Measurements from ENCODE around the gene NR2F1-AS1. TPM values are rescaled to one million over a fixed set of nuclear protein-coding genes. Genes with fewer than 3 reads are reported as not detected.

The NR2F1-AS1 gene
- total and polyA plus RNA-seq, 2 donors (not counting 3 experiments of a cell fraction or from before 2014, with no cell fraction given): 4.2 to 13.8 TPM

- H3K27ac ChIP-seq (ENCODE audit: insufficient read depth, low read depth, low read length): no peak overlapping the region
- no peaks in the 10 kb centered on the region for H3K4me1 ChIP-seq (ENCODE audit: control insufficient read depth, extremely low read depth, insufficient read depth, low read length)
- TF ChIP-seq FOS (IDR thresholded peaks at IDR 0.05; ENCODE audit: borderline replicate concordance, insufficient read depth, low read length) (no peak), EZH2 (IDR thresholded peaks at IDR 0.05; ENCODE audit: borderline replicate concordance, low read depth, low read length, severe bottlenecking) (no peak), MAX (IDR thresholded peaks at IDR 0.05; ENCODE audit: insufficient read depth, insufficient read length) (no peak), CTCF (IDR thresholded peaks at IDR 0.05; ENCODE audit: extremely low read depth in 1 of 2, insufficient read depth in 1 of 2, low read depth in 1 of 2, low read length in 2 of 2) (no peak), MYC (IDR thresholded peaks at IDR 0.05; ENCODE audit: low read depth, low read length) (no peak), JUN (IDR thresholded peaks at IDR 0.05; ENCODE audit: borderline replicate concordance, insufficient read depth, insufficient read length, low read depth) (no peak)
- H3K36me3 ChIP-seq (ENCODE audit: control insufficient read depth in 2 of 2, extremely low read depth in 1 of 2, insufficient read depth in 2 of 2, low read length in 2 of 2): no peaks in the 10 kb centered on the region
- H4K20me1 ChIP-seq (replicated peaks; ENCODE audit: control insufficient read depth, extremely low read depth, insufficient read depth, low read length): no peaks in the 10 kb centered on the region
- dilution Hi-C loops (cut with MboI; ENCODE audit: extremely low pct_ligation_motif_present, low sequenced_read_pairs): no loop called here
- no peaks in the 10 kb centered on the region for H3K9me3 ChIP-seq (replicated peaks; ENCODE audit: control insufficient read depth, insufficient read depth, low read length)
- H3K9me1 ChIP-seq (replicated peaks; ENCODE audit: control insufficient read depth, extremely low read depth, insufficient read depth, low read length): no peaks in the 10 kb centered on the region
- H2AFZ ChIP-seq (ENCODE audit: low read depth, low read length): no peak overlapping the region
- FAIRE-seq (no peak), DNase-seq (ENCODE audit: low read depth, low spot score) (no peak)
- ChIA-PET CTCF (no interaction called here), POLR2A (no interaction called here)
- H3K79me2 ChIP-seq (ENCODE audit: control insufficient read depth, insufficient read depth, low read length): no peaks in the 10 kb centered on the region
- intact Hi-C loops (cut with micrococcal nuclease): loop anchor here (10.0 kb wide), 1 partner anchor 369 kb away; no protein-coding TSS in a partner anchor
- H3K4me3 ChIP-seq (replicated peaks in 1 of 3; ENCODE audit: insufficient read depth in 1 of 3, low read depth in 1 of 3, low read length in 3 of 3): no peak overlapping the region
- no peak overlapping the region for H3K9ac ChIP-seq (replicated peaks; ENCODE audit: extremely low read depth, insufficient read depth, low read length)
- no peaks in the 10 kb centered on the region for H3K27me3 ChIP-seq (ENCODE audit: control insufficient read depth in 2 of 2, insufficient read depth in 2 of 2, low read length in 2 of 2)
- no peak overlapping the region for H3K4me2 ChIP-seq (ENCODE audit: insufficient read depth, low read length)
- BruUV-seq (replicated peaks): no TSS peak
Measured at GRCh38 chr5:93436083-93436482, 144.9 kb downstream of the NR2F1-AS1 start.
